ENCODE results near the gene INPP4A.

The INPP4A gene

GRCh38 chr2:98438190-98439133 lies 6.2 kb upstream of the INPP4A start:
- no peak for DNase-seq

- no peak for DNase-seq
Observed at GRCh38 chr2:98441706-98442450, 2.8 kb upstream of the INPP4A start.

- DNase-seq, result no peak
Observed at GRCh38 chr2:98442488-98442887, 2.2 kb upstream of the INPP4A start.

- peak in 1 of 2 experiments; percentile 33 for DNase-seq
Observed at GRCh38 chr2:98445177-98445682, 572 bp downstream of the INPP4A start.

GRCh38 chr2:98445683-98446581 lies 1.3 kb downstream of the INPP4A start:
- peak; percentile 62 to 69 for DNase-seq

GRCh38 chr2:98446850-98447249 lies 2.2 kb downstream of the INPP4A start:
- DNase-seq, result no peak

- peak in 1 of 2 experiments; percentile 28 for DNase-seq
Observed at GRCh38 chr2:98448441-98449145, 3.9 kb downstream of the INPP4A start.

GRCh38 chr2:98452396-98453027 lies 7.9 kb downstream of the INPP4A start:
- no peak for DNase-seq

- DNase-seq, result no peak
Observed at GRCh38 chr2:98453083-98453482, 8.4 kb downstream of the INPP4A start.

GRCh38 chr2:98453531-98453930 lies 8.9 kb downstream of the INPP4A start:
- peak in 1 of 2 experiments; percentile 30 for DNase-seq

- DNase-seq, result no peak
Observed at GRCh38 chr2:98454073-98454472, 9.4 kb downstream of the INPP4A start.

- peak in 1 of 2 experiments; percentile 25 for DNase-seq
Observed at GRCh38 chr2:98454500-98455235, 10.0 kb downstream of the INPP4A start.

GRCh38 chr2:98455494-98455976 lies 10.9 kb downstream of the INPP4A start:
- DNase-seq, result peak; percentile 55 to 59

- no peak for DNase-seq
Observed at GRCh38 chr2:98457045-98457696, 12.5 kb downstream of the INPP4A start.

GRCh38 chr2:98458207-98458606 lies 13.5 kb downstream of the INPP4A start:
- DNase-seq, result peak in 1 of 2 experiments; percentile 30

- no peak for DNase-seq
Observed at GRCh38 chr2:98458667-98459380, 14.2 kb downstream of the INPP4A start.

- DNase-seq, result peak in 1 of 2 experiments; percentile 13
Observed at GRCh38 chr2:98459496-98460175, 15.0 kb downstream of the INPP4A start.

Measured in activated T-cell treated with anti-CD3 and anti-CD28 coated beads, Interleukin-2, amount 50 U/mL, for 48 hours (primary cell).